Vagina (tissue), 2 donors: ENCODE data around the gene ATP4A. TPM values are rescaled to one million over a fixed set of nuclear protein-coding genes. Genes with fewer than 3 reads are reported as not detected.

Experiments used
- DNase-seq, 2 donors: peaks; one replicate each; pipeline ENCODE4 v3.0.0-alpha.2; 2017; ENCODE audit errors: extremely low spot score in 2 of 2
- H3K27ac ChIP-seq: fragments of 200-600 bp; sonication (generic); one replicate; pipeline ENCODE4 v1.5.1; 2019
- H3K27me3 ChIP-seq: fragments of 200-600 bp; sonication (generic); one replicate; pipeline ENCODE4 v1.5.1; 2019
- H3K36me3 ChIP-seq, 2 donors: fragments of 200-600 bp; sonication (generic); one replicate each; pipeline ENCODE4 v1.5.1; 2017 to 2019
- H3K4me1 ChIP-seq: fragments of 200-600 bp; sonication (generic); one replicate; pipeline ENCODE4 v1.5.1; 2019
- H3K4me3 ChIP-seq, 2 donors: fragments of 200-600 bp; sonication (generic); 1 replicate in 1 of 2; 2 replicates in 1 of 2; pipeline ENCODE4 v1.5.1; 2016 to 2019
- H3K9me3 ChIP-seq: fragments of 200-600 bp; sonication (generic); one replicate; pipeline ENCODE4 v1.5.1; 2019
- POLR2A ChIP-seq, 2 donors: fragments of 450-650 bp; IDR thresholded peaks; one replicate each; pipeline ENCODE4 v1.6.1; 2017; ENCODE audit warnings: antibody characterized with exemption in 2 of 2, mild to moderate bottlenecking in 2 of 2, moderate library complexity in 2 of 2
- POLR2AphosphoS5 ChIP-seq, 2 donors: sonication (generic); formaldehyde crosslinking; IDR thresholded peaks; one replicate each; pipeline ENCODE4 v1.9.0; 2017; ENCODE audit warnings: antibody characterized with exemption in 2 of 2, mild to moderate bottlenecking in 2 of 2, low read depth in 1 of 2; ENCODE audit not compliant: insufficient read depth in 1 of 2
- intact Hi-C: fragments of 100-400 bp; cut with DNase I; formaldehyde crosslinking; loops from one replicate; pipeline ENCODE4 v1.15.1; 2023
- total RNA-seq: library from RNA; depleted of rRNA; stranded (reverse); fragments of >200 nt; gene quantifications from one replicate; pipeline ENCODE4 v1.2.3, GENCODE V29; 2016
- TF ChIP-seq, protein P1 (sequence below), 3 experiments: fragments of 450-650 bp in 2 of 3; fragments of 200-600 bp in 1 of 3; sonication (generic) in 1 of 3; IDR thresholded peaks; one replicate each; pipeline ENCODE4 v1.5.1; 2017 to 2019; ENCODE audit warnings: antibody characterized with exemption in 3 of 3, mild to moderate bottlenecking in 2 of 3, moderate library complexity in 2 of 3

Gene ATP4A
- total RNA-seq, 1 donor from 2014 or later = not detected

DNA sequence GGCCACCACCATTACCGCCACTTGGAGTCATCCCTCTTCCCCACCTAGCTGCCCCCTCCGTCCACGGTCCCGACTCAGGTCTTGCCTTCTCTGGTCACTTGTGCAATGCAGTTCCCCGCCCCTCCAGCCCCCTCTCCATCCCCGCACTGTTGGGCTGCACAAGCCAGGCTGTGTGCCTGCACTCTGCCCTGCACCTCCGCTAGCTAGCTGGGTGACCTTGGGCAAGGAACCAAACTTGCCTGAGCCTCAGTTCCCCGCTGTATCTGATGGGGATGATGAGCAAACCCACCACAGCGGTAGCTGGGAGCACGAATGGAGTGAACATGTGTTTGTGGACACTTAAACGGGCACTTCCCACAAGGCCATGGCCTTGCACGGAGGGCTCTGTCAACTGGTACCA, 23.6 kb downstream of the ATP4A start:
- Histone ChIP-seq H3K4me3 (no peak overlapping the region), H3K4me1 (peaks cover 8% of the 10 kb centered on the region), H3K9me3 (no peaks in the 10 kb centered on the region), H3K27me3 (no peaks in the 10 kb centered on the region), H3K36me3 (no peaks in the 10 kb centered on the region), H3K27ac (no peak overlapping the region)
- intact Hi-C loops = no loop called here
- DNase-seq = no peak
- TF ChIP-seq, protein P1, sequence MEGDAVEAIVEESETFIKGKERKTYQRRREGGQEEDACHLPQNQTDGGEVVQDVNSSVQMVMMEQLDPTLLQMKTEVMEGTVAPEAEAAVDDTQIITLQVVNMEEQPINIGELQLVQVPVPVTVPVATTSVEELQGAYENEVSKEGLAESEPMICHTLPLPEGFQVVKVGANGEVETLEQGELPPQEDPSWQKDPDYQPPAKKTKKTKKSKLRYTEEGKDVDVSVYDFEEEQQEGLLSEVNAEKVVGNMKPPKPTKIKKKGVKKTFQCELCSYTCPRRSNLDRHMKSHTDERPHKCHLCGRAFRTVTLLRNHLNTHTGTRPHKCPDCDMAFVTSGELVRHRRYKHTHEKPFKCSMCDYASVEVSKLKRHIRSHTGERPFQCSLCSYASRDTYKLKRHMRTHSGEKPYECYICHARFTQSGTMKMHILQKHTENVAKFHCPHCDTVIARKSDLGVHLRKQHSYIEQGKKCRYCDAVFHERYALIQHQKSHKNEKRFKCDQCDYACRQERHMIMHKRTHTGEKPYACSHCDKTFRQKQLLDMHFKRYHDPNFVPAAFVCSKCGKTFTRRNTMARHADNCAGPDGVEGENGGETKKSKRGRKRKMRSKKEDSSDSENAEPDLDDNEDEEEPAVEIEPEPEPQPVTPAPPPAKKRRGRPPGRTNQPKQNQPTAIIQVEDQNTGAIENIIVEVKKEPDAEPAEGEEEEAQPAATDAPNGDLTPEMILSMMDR (IDR thresholded peaks at IDR 0.05) = no peak
- no peak for TF ChIP-seq POLR2A (IDR thresholded peaks at IDR 0.05)
- TF ChIP-seq POLR2AphosphoS5 (IDR thresholded peaks at IDR 0.05; ENCODE audit: insufficient read depth in 1 of 2, low read depth in 1 of 2) = no peak

- intact Hi-C loops = no loop called here
- peaks cover 6% of the 10 kb centered on the region for H3K4me1 ChIP-seq
- no peaks in the 10 kb centered on the region for H3K9me3 ChIP-seq
- TF ChIP-seq, protein P1 (IDR thresholded peaks at IDR 0.05) = no peak
- TF ChIP-seq POLR2A (IDR thresholded peaks at IDR 0.05) = no peak
- TF ChIP-seq POLR2AphosphoS5 (IDR thresholded peaks at IDR 0.05; ENCODE audit: insufficient read depth in 1 of 2, low read depth in 1 of 2) = no peak
- no peaks in the 10 kb centered on the region for H3K36me3 ChIP-seq
- DNase-seq = no peak
- H3K27ac ChIP-seq = no peak overlapping the region
- H3K27me3 ChIP-seq = no peaks in the 10 kb centered on the region
- H3K4me3 ChIP-seq = no peak overlapping the region
Measured at GRCh38 chr19:35539314-35539713, 24.1 kb downstream of the ATP4A start.

- no peak overlapping the region for H3K27ac ChIP-seq
- H3K4me3 ChIP-seq = no peak overlapping the region
- TF ChIP-seq POLR2A (IDR thresholded peaks at IDR 0.05) (no peak), POLR2AphosphoS5 (IDR thresholded peaks at IDR 0.05; ENCODE audit: insufficient read depth in 1 of 2, low read depth in 1 of 2) (no peak)
- TF ChIP-seq, protein P1 (IDR thresholded peaks at IDR 0.05) = no peak
- intact Hi-C loops = no loop called here
- DNase-seq = no peak
- no peaks in the 10 kb centered on the region for H3K9me3 ChIP-seq
- H3K27me3 ChIP-seq = no peaks in the 10 kb centered on the region
- H3K36me3 ChIP-seq = no peaks in the 10 kb centered on the region
- H3K4me1 ChIP-seq = peaks cover 14% of the 10 kb centered on the region
Measured at GRCh38 chr19:35534803-35535480, 28.5 kb downstream of the ATP4A start.

GRCh38 chr19:35533822-35534392, 29.6 kb downstream of the ATP4A start:
- DNase-seq = no peak
- H3K27me3 ChIP-seq = no peaks in the 10 kb centered on the region
- no peaks in the 10 kb centered on the region for H3K36me3 ChIP-seq
- no peak overlapping the region for H3K27ac ChIP-seq
- H3K4me3 ChIP-seq = no peak overlapping the region
- intact Hi-C loops = no loop called here
- TF ChIP-seq POLR2A (IDR thresholded peaks at IDR 0.05) = no peak
- TF ChIP-seq, protein P1 (IDR thresholded peaks at IDR 0.05) = no peak
- TF ChIP-seq POLR2AphosphoS5 (IDR thresholded peaks at IDR 0.05; ENCODE audit: insufficient read depth in 1 of 2, low read depth in 1 of 2) = no peak
- H3K9me3 ChIP-seq = no peaks in the 10 kb centered on the region
- peaks cover 14% of the 10 kb centered on the region for H3K4me1 ChIP-seq

DNA sequence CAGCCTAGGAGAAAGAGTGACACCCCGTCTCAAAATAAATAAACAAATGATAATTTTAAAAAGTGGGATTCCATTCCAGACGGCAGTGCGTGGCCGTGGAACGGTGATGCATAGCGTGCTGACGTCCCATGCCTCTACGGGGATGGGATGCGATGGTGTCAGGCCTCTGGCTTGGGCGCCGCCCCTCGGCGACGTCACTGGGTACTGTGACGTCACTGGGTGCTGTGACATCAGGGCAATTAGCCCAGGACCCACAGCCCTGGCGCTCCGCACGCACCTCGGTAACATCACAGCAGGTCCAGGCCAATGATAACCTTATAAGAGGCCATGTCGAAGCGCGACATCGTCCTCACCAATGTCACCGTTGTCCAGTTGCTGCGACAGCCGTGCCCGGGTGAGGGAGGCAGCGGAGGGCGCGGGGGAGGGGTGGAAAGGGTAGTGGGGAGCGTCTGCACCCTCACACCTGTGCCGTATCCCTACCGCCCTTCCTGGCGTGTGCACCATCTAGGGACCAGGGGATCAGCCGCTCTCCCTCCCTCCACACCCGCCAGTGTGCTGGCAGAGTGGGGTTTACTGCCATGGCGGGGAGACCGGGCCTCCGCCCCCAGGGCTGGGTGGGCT, 30.1 kb downstream of the ATP4A start, which contains the start of gene GAPDHS:
Gene GAPDHS, plus strand, starts transcription at position 256 of the 621 bp plus-strand sequence. Its CDS starts 72 bp downstream, at position 328.
- intact Hi-C loops = no loop called here
- TF ChIP-seq POLR2A (IDR thresholded peaks at IDR 0.05) (no peak), POLR2AphosphoS5 (IDR thresholded peaks at IDR 0.05; ENCODE audit: insufficient read depth in 1 of 2, low read depth in 1 of 2) (no peak)
- TF ChIP-seq, protein P1 (IDR thresholded peaks at IDR 0.05) = no peak
- H3K36me3 ChIP-seq = no peaks in the 10 kb centered on the region
- peaks cover 14% of the 10 kb centered on the region for H3K4me1 ChIP-seq
- no peak within 1 kb of the TSS for H3K27ac ChIP-seq
- H3K27me3 ChIP-seq = no peaks in the 10 kb centered on the region
- H3K4me3 ChIP-seq = no peak within 1 kb of the TSS
- no peaks in the 10 kb centered on the region for H3K9me3 ChIP-seq
- DNase-seq = no peak
